Nephron (organoid): ENCODE data around the gene TNIK.
A peak's percentile ranks its signal among the peaks of the same experiment; 100 is the strongest.

Source experiments
- H3K27ac Mint-ChIP-seq, 3 experiments: 2 replicates each; pipeline ENCODE4 v1.8.0; 2020; ENCODE audit warnings: mixed read lengths in 3 of 3, mild to moderate bottlenecking in 2 of 3, moderate library complexity in 1 of 3
- H3K27me3 Mint-ChIP-seq: 2 replicates; pipeline ENCODE4 v1.8.0; 2021; ENCODE audit warnings: low read depth, mild to moderate bottlenecking, moderate library complexity, mixed read lengths
- H3K36me3 Mint-ChIP-seq: 2 replicates; pipeline ENCODE4 v1.8.0; 2020; ENCODE audit warnings: low read depth, mixed read lengths
- H3K4me1 Mint-ChIP-seq: 2 replicates; pipeline ENCODE4 v1.8.0; 2020; ENCODE audit warnings: mixed read lengths
- H3K4me3 Mint-ChIP-seq, 3 experiments: 2 replicates each; pipeline ENCODE4 v1.8.0; 2020; ENCODE audit warnings: mild to moderate bottlenecking in 3 of 3, mixed read lengths in 3 of 3, moderate library complexity in 2 of 3
- H3K9me3 Mint-ChIP-seq: 2 replicates; pipeline ENCODE4 v1.8.0; 2020; ENCODE audit warnings: mixed read lengths
- CTCF ChIP-seq, 3 experiments: fragments of 200-600 bp; sonication (generic); IDR thresholded peaks; one replicate each; pipeline ENCODE4 v1.5.0; 2021; ENCODE audit warnings: antibody characterized with exemption in 3 of 3; ENCODE audit not compliant: unreplicated experiment in 3 of 3

Gene TNIK

GRCh38 chr3:171132873-171133272, 327.3 kb downstream of the TNIK start:
- no peak overlapping the region for H3K27ac Mint-ChIP-seq
- peaks cover 3% of the 10 kb centered on the region for H3K27me3 Mint-ChIP-seq

GRCh38 chr3:171129827-171130226, 330.4 kb downstream of the TNIK start:
- no peak overlapping the region for H3K4me3 Mint-ChIP-seq
- no peaks in the 10 kb centered on the region for H3K4me1 Mint-ChIP-seq
- H3K27ac Mint-ChIP-seq = peak overlapping the region; percentile 21 to 50 (median 22)
- peaks cover 11% of the 10 kb centered on the region for H3K36me3 Mint-ChIP-seq
- peaks cover 3% of the 10 kb centered on the region for H3K27me3 Mint-ChIP-seq
- no peak for TF ChIP-seq CTCF (IDR thresholded peaks at IDR 0.05; ENCODE audit: unreplicated experiment in 3 of 3)
- H3K9me3 Mint-ChIP-seq = no peaks in the 10 kb centered on the region

More at GRCh38 chr3:171132873-171133272, 327.3 kb downstream of the TNIK start:
- no peak for TF ChIP-seq CTCF (IDR thresholded peaks at IDR 0.05; ENCODE audit: unreplicated experiment in 3 of 3)
- H3K36me3 Mint-ChIP-seq = peaks cover 10% of the 10 kb centered on the region
- no peak overlapping the region for H3K4me3 Mint-ChIP-seq
- no peaks in the 10 kb centered on the region for H3K4me1 Mint-ChIP-seq
- H3K9me3 Mint-ChIP-seq = no peaks in the 10 kb centered on the region

GRCh38 chr3:171127611-171128010, 332.6 kb downstream of the TNIK start:
- Mint-ChIP-seq H3K4me3 (no peak overlapping the region), H3K27me3 (peaks cover 3% of the 10 kb centered on the region), H3K4me1 (no peaks in the 10 kb centered on the region), H3K27ac (no peak overlapping the region), H3K9me3 (no peaks in the 10 kb centered on the region), H3K36me3 (peaks cover 8% of the 10 kb centered on the region)
- TF ChIP-seq CTCF (IDR thresholded peaks at IDR 0.05; ENCODE audit: unreplicated experiment in 3 of 3) = no peak

- H3K36me3 Mint-ChIP-seq = peaks cover 8% of the 10 kb centered on the region
- H3K4me1 Mint-ChIP-seq = no peaks in the 10 kb centered on the region
- no peaks in the 10 kb centered on the region for H3K9me3 Mint-ChIP-seq
- no peak for TF ChIP-seq CTCF (IDR thresholded peaks at IDR 0.05; ENCODE audit: unreplicated experiment in 3 of 3)
- H3K27me3 Mint-ChIP-seq = peaks cover 3% of the 10 kb centered on the region
- peak overlapping the region in 1 of 3 experiments; percentile 11 for H3K27ac Mint-ChIP-seq
- no peak overlapping the region for H3K4me3 Mint-ChIP-seq
These were observed 333.6 kb downstream of the TNIK start for GRCh38 chr3:171126478-171127209.

- Mint-ChIP-seq H3K27ac (no peak overlapping the region), H3K4me1 (no peaks in the 10 kb centered on the region), H3K4me3 (no peak overlapping the region), H3K9me3 (no peaks in the 10 kb centered on the region), H3K36me3 (peaks cover 10% of the 10 kb centered on the region), H3K27me3 (peaks cover 3% of the 10 kb centered on the region)
- TF ChIP-seq CTCF (IDR thresholded peaks at IDR 0.05; ENCODE audit: unreplicated experiment in 3 of 3) = no peak
These were observed 335.2 kb downstream of the TNIK start for GRCh38 chr3:171125010-171125409.

- TF ChIP-seq CTCF (IDR thresholded peaks at IDR 0.05; ENCODE audit: unreplicated experiment in 3 of 3) = no peak
- H3K9me3 Mint-ChIP-seq = no peaks in the 10 kb centered on the region
- no peaks in the 10 kb centered on the region for H3K4me1 Mint-ChIP-seq
- no peak overlapping the region for H3K4me3 Mint-ChIP-seq
- H3K27me3 Mint-ChIP-seq = no peaks in the 10 kb centered on the region
- H3K36me3 Mint-ChIP-seq = peaks cover 17% of the 10 kb centered on the region
- H3K27ac Mint-ChIP-seq = no peak overlapping the region
These were observed 336.3 kb downstream of the TNIK start for GRCh38 chr3:171123915-171124314.
